IMR-90 (cell line): ENCODE results near the gene PCSK6.

Experiments used
- BHLHE40 ChIP-seq: fragments of 150-350 bp; IDR thresholded peaks from 2 replicates; pipeline ENCODE4 v1.6.1; 2016; ENCODE audit warnings: mild to moderate bottlenecking, low read depth, low read length
- CEBPB ChIP-seq: IDR thresholded peaks from 2 replicates; pipeline ENCODE4 v1.6.1; 2012; ENCODE audit warnings: low read depth, low read length, improper control_type of control experiment
- TF ChIP-seq, protein P1 (sequence below): conservative IDR thresholded peaks from 2 replicates; pipeline ENCODE4 v1.5.1; 2012; ENCODE audit warnings: mild to moderate bottlenecking, low read depth, low read length, improper control_type of control experiment

DNA sequence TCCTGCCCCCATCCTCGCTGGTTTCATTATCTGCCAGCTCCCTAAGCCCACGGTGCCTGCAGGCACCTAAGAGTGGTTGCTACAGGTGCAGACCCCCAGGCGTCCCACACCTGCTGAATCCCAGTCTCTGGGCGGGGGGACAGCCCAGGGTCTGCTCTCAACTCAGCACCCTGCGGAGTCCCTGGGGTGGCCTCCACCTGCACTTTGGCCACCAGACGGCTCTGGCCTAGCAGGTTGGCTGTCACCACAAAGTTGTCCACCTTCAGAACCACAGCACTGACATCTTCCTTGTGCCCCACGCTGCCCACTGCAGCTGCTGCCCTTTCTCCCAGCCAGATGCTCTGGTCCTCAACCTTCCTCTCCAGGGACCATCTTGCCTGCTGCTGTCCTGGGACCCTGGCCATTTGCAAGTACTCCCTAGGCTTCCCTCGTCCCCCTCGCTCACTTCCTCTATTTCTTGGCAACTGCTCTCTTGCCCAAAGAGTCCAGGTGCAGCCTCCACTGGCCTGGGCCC is 159.6 kb downstream of the PCSK6 start:
- TF ChIP-seq, protein P1, sequence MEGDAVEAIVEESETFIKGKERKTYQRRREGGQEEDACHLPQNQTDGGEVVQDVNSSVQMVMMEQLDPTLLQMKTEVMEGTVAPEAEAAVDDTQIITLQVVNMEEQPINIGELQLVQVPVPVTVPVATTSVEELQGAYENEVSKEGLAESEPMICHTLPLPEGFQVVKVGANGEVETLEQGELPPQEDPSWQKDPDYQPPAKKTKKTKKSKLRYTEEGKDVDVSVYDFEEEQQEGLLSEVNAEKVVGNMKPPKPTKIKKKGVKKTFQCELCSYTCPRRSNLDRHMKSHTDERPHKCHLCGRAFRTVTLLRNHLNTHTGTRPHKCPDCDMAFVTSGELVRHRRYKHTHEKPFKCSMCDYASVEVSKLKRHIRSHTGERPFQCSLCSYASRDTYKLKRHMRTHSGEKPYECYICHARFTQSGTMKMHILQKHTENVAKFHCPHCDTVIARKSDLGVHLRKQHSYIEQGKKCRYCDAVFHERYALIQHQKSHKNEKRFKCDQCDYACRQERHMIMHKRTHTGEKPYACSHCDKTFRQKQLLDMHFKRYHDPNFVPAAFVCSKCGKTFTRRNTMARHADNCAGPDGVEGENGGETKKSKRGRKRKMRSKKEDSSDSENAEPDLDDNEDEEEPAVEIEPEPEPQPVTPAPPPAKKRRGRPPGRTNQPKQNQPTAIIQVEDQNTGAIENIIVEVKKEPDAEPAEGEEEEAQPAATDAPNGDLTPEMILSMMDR, result no peak
- no peak for TF ChIP-seq BHLHE40
- no peak for TF ChIP-seq CEBPB
